ENCODE results near the gene PYCR2.

Gene PYCR2

DNA sequence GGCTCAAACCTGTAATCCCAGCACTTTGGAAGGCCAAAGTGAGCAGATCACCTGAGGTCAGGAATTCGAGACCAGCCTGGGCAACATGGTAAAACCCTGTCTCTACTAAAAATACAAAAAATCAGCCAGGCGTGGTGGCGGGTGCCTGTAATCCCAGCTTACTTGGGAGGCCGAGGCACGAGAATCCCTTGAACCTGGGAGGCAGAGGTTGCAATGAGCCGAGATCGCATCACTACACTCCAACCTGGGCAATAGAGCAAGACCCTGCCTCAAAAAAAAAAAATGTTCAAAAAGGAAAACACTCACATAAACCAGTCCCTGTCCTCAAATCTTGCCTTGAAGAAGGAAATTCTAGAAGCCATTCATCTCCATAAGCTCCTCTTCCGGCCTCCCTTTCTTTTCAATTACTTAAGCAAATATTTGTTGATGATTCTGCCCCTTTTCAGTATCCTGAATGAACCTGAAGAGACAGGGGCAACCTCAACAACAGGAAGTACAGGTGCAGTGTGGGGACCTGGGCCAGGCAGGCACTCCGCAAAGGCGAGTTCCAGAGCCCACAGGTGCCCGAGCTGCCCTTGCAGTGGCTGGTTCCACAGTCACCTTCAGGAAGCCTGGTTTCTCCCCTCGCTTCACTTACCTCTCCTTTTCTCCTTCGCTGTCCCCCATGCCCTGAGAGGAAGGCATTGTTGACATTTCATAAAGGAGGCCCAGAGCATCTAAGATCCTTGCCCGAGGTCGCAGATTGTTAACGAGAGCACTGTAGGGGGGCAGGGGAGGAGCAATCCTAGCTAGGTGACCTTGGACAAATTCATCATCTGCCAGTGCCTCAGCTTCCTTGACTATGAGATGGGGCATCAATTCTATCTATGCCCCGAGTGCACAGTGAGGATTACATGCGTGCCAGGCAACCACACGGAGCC lies 26.2 kb downstream of the PYCR2 start:
- no peaks in the 10 kb centered on the region for H3K27me3 ChIP-seq (ENCODE audit: insufficient read depth, poor library complexity, severe bottlenecking)
- H3K27ac ChIP-seq (replicated peaks) = no peak overlapping the region
- no peak overlapping the region for H3K4me3 ChIP-seq (replicated peaks; ENCODE audit: insufficient read depth, low read length)
- DNase-seq (ENCODE audit: low read depth in 1 of 2, low spot score in 1 of 2) = no peak
- TF ChIP-seq POLR2AphosphoS5 (IDR thresholded peaks at IDR 0.05; ENCODE audit: low read depth) (no peak), SPI1 (IDR thresholded peaks at IDR 0.05; ENCODE audit: borderline replicate concordance, low read depth) (no peak), GABPA (IDR thresholded peaks at IDR 0.05; ENCODE audit: low read depth) (no peak)
- TF ChIP-seq, protein P1, sequence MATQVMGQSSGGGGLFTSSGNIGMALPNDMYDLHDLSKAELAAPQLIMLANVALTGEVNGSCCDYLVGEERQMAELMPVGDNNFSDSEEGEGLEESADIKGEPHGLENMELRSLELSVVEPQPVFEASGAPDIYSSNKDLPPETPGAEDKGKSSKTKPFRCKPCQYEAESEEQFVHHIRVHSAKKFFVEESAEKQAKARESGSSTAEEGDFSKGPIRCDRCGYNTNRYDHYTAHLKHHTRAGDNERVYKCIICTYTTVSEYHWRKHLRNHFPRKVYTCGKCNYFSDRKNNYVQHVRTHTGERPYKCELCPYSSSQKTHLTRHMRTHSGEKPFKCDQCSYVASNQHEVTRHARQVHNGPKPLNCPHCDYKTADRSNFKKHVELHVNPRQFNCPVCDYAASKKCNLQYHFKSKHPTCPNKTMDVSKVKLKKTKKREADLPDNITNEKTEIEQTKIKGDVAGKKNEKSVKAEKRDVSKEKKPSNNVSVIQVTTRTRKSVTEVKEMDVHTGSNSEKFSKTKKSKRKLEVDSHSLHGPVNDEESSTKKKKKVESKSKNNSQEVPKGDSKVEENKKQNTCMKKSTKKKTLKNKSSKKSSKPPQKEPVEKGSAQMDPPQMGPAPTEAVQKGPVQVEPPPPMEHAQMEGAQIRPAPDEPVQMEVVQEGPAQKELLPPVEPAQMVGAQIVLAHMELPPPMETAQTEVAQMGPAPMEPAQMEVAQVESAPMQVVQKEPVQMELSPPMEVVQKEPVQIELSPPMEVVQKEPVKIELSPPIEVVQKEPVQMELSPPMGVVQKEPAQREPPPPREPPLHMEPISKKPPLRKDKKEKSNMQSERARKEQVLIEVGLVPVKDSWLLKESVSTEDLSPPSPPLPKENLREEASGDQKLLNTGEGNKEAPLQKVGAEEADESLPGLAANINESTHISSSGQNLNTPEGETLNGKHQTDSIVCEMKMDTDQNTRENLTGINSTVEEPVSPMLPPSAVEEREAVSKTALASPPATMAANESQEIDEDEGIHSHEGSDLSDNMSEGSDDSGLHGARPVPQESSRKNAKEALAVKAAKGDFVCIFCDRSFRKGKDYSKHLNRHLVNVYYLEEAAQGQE (IDR thresholded peaks at IDR 0.05; ENCODE audit: insufficient replicate concordance, low read depth) = no peak
- TF ChIP-seq, protein P2, sequence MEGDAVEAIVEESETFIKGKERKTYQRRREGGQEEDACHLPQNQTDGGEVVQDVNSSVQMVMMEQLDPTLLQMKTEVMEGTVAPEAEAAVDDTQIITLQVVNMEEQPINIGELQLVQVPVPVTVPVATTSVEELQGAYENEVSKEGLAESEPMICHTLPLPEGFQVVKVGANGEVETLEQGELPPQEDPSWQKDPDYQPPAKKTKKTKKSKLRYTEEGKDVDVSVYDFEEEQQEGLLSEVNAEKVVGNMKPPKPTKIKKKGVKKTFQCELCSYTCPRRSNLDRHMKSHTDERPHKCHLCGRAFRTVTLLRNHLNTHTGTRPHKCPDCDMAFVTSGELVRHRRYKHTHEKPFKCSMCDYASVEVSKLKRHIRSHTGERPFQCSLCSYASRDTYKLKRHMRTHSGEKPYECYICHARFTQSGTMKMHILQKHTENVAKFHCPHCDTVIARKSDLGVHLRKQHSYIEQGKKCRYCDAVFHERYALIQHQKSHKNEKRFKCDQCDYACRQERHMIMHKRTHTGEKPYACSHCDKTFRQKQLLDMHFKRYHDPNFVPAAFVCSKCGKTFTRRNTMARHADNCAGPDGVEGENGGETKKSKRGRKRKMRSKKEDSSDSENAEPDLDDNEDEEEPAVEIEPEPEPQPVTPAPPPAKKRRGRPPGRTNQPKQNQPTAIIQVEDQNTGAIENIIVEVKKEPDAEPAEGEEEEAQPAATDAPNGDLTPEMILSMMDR (IDR thresholded peaks at IDR 0.05; ENCODE audit: insufficient read depth, low read length) = no peak

DNA sequence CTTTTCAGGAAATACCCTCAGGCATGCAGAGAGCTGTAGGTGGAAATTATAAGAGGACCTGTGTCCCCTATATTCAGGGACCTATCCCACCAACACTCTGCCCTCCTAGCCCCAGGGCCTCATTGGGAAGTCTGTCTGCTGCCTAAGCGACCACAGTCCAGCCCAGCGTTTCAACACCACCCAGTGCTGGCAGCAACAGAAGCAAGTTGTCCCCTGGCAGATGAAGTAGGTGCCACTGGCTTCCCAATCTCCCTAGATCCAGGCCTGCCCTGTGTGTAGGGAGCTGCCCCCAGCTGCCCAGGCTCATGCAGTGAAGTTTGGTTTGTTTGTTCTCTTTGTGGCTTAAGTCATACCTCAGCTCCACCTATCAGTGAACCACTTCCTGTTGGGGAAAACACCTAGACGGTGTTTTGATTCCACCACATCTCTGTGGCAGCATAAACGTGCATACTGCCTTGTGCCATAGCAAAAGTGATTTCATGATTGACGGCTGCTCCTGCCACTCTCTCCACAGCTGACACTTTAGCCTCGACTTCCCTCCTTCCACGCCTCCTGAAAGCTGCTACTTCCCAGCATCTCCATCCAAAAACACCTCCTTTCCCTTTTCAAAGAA lies 27.0 kb downstream of the PYCR2 start:
- Histone ChIP-seq H3K27ac (replicated peaks) (peak overlapping the region; percentile 24), H3K27me3 (ENCODE audit: insufficient read depth, poor library complexity, severe bottlenecking) (no peaks in the 10 kb centered on the region), H3K4me3 (replicated peaks; ENCODE audit: insufficient read depth, low read length) (no peak overlapping the region)
- TF ChIP-seq POLR2AphosphoS5 (IDR thresholded peaks at IDR 0.05; ENCODE audit: low read depth) (no peak), SPI1 (IDR thresholded peaks at IDR 0.05; ENCODE audit: borderline replicate concordance, low read depth) (peak; percentile 24; the same call in 1 of the 2 replicates)
- DNase-seq (ENCODE audit: low read depth in 1 of 2, low spot score in 1 of 2) = peak in 1 of 2 experiments; percentile 26

DNA sequence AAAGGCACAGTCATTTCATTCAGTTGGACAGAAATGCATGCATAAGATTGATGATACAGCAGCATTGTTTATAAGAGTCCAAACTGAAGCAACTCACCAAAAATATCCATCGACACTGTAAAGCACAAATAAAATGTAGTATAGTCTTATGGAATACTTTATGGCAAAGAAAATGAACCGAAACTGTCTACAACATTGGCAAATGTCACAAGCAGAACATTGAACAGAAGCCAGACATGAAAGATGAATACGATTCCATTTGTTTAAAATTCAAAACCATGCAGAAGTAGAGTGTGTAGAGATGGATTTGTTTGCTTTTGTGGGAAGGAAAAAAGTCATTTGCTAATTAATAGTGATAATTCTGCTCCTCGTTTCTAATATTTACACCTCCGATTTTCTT lies 27.6 kb downstream of the PYCR2 start:
- peak overlapping the region; percentile 24; the same call in 1 of the 2 replicates for H3K27ac ChIP-seq (replicated peaks)
- H3K4me3 ChIP-seq (replicated peaks; ENCODE audit: insufficient read depth, low read length) = no peak overlapping the region
- TF ChIP-seq, protein P2 (IDR thresholded peaks at IDR 0.05; ENCODE audit: insufficient read depth, low read length) = no peak
- TF ChIP-seq SPI1 (IDR thresholded peaks at IDR 0.05; ENCODE audit: borderline replicate concordance, low read depth) (no peak), POLR2AphosphoS5 (IDR thresholded peaks at IDR 0.05; ENCODE audit: low read depth) (no peak), GABPA (IDR thresholded peaks at IDR 0.05; ENCODE audit: low read depth) (no peak)
- TF ChIP-seq, protein P1 (IDR thresholded peaks at IDR 0.05; ENCODE audit: insufficient replicate concordance, low read depth) = no peak
- H3K27me3 ChIP-seq (ENCODE audit: insufficient read depth, poor library complexity, severe bottlenecking) = no peaks in the 10 kb centered on the region
- no peak for DNase-seq (ENCODE audit: low read depth in 1 of 2, low spot score in 1 of 2)

DNA sequence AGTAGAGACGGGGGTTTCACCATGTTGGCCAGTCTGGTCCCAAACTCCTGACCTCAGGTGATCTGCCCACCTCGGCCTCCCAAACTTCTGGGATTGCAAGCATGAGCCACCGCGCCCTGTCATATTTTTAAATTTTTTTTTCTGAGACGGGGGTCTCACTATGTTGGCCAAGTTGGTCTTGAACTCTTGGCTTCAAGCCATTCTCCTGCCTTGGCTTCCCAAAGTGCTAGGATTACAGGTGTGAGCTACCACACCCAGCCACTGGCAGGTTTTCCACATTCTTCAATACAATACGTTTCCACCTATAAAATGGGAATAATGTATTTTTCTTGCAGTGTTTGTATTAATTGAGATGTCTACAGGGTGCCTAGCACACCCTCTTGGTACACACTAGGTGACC lies 31.7 kb downstream of the PYCR2 start:
- DNase-seq (ENCODE audit: low read depth in 1 of 2, low spot score in 1 of 2) = no peak
- TF ChIP-seq SPI1 (IDR thresholded peaks at IDR 0.05; ENCODE audit: borderline replicate concordance, low read depth) (no peak), GABPA (IDR thresholded peaks at IDR 0.05; ENCODE audit: low read depth) (no peak)
- TF ChIP-seq, protein P1 (IDR thresholded peaks at IDR 0.05; ENCODE audit: insufficient replicate concordance, low read depth) = no peak
- Histone ChIP-seq H3K27ac (replicated peaks) (no peak overlapping the region), H3K4me3 (replicated peaks; ENCODE audit: insufficient read depth, low read length) (no peak overlapping the region), H3K27me3 (ENCODE audit: insufficient read depth, poor library complexity, severe bottlenecking) (no peaks in the 10 kb centered on the region)
